Activated gamma-delta T cell treated with Interleukin-2 at 50 U/mL for 16 hours (primary cell): ENCODE measurements around the gene MTA2.

Experiments
- DNase-seq: peaks from one replicate; pipeline ENCODE4 v3.0.0-alpha.2; 2020

MTA2 gene

GRCh38 chr11:62545437-62546243, 56.0 kb downstream of the MTA2 start:
- no peak for DNase-seq

GRCh38 chr11:62544581-62545436, 56.9 kb downstream of the MTA2 start:
- no peak for DNase-seq

DNA sequence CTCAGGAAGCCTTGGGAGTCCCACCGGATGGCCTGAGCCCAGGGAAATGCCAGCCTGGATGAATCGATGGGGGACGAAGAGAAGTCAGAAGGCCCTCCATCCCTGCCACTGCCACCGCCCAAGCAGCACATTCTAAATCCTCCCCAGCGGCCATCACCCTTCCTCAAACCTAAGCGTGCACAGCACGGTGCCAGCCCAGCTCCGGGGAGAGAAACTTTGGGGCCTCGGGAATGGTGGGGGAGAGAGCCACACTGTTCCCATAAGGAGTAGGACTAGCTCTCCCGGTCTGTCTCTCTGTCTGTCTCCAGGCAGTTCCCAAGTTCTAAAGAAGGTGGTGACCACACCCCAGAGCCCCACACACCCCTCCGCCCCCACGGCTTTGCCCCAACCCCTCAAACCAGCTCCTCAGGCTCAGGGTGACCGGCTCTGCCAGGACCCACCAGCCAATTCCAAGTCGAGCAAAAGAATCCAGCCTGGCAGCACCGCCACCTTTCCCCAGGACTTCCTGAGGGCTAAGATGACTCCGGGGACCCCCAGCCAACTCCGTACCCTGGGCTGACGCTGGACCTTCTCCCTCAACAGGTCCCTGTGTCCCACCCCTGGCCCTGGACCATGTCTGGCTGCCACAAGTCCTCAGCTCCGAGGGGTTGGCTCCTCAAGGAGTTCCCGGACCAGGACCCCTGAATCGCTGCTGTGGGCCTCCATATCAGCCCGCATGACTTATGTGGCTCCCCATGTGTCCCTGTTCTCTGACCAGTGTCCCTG, 57.8 kb downstream of the MTA2 start:
- no peak for DNase-seq
